SK-N-MC (cell line): ENCODE measurements around the gene PEAK1.

ENCODE experiments used
- EZH2 ChIP-seq: fragments of 200-600 bp; sonication (generic); IDR thresholded peaks from one replicate; pipeline ENCODE4 v1.6.1; 2017; ENCODE audit warnings: antibody characterized with exemption
- POLR2AphosphoS5 ChIP-seq: IDR thresholded peaks from 2 replicates; pipeline ENCODE4 v1.6.1; 2012; ENCODE audit warnings: mild to moderate bottlenecking, low read depth, low read length, borderline replicate concordance

- TF ChIP-seq EZH2 (no peak), POLR2AphosphoS5 (no peak)
Observed at GRCh38 chr15:77143191-77143590, 276.7 kb downstream of the PEAK1 start.
